Stomach (tissue), 9 donors: ENCODE data around the gene IGFN1. TPM values are rescaled to one million over a fixed set of nuclear protein-coding genes. Genes with fewer than 3 reads are reported as not detected.

Source experiments
- DNase-seq, 2 donors: peaks; one replicate each; pipeline versions ENCODE4 v3.0.0 to v3.0.0-alpha.2; 2013 to 2019
- H3K27ac ChIP-seq, 5 donors: fragments of 200-600 bp in 4 of 5; sonication (generic) in 4 of 5; one replicate each; pipeline ENCODE4 v1.5.1; 2013 to 2019; ENCODE audit warnings: mild to moderate bottlenecking in 1 of 5, moderate library complexity in 1 of 5
- H3K27me3 ChIP-seq, 3 donors: fragments of 200-600 bp; sonication (generic); one replicate each; pipeline ENCODE4 v1.5.1; 2017 to 2019; ENCODE audit warnings: mixed run types in 1 of 3
- H3K36me3 ChIP-seq, 4 donors: fragments of 200-600 bp; sonication (generic); 1 replicate in 3 of 4; 2 replicates in 1 of 4; pipeline ENCODE4 v1.5.1; 2016 to 2019
- H3K4me1 ChIP-seq, 4 donors: fragments of 200-600 bp; sonication (generic); one replicate each; pipeline ENCODE4 v1.5.1; 2016 to 2019
- H3K4me3 ChIP-seq, 4 donors: fragments of 200-600 bp; sonication (generic) in 3 of 4; one replicate each; pipeline ENCODE4 v1.5.1; 2016 to 2019; ENCODE audit warnings: mild to moderate bottlenecking in 1 of 4
- H3K9me3 ChIP-seq, 4 donors: fragments of 200-600 bp; sonication (generic); one replicate each; pipeline ENCODE4 v1.5.1; 2016 to 2019
- EP300 ChIP-seq: sonication (generic); formaldehyde crosslinking; IDR thresholded peaks from one replicate; pipeline ENCODE4 v1.6.1; 2017; ENCODE audit warnings: antibody characterized with exemption
- POLR2A ChIP-seq, 4 donors: fragments of 450-650 bp; IDR thresholded peaks; one replicate each; pipeline ENCODE4 v1.6.1; 2016; ENCODE audit warnings: antibody characterized with exemption in 4 of 4, control low read depth in 2 of 4, mild to moderate bottlenecking in 1 of 4, moderate library complexity in 1 of 4
- POLR2AphosphoS5 ChIP-seq, 3 donors: sonication (generic); formaldehyde crosslinking; IDR thresholded peaks; one replicate each; pipeline ENCODE4 v1.6.1; 2016; ENCODE audit warnings: antibody characterized with exemption in 3 of 3
- WGBS, 5 donors: extraction: QIAGEN DNeasy Blood & Tissue Kit in 3 of 5; methylation state at CpG; one replicate each; pipeline versions ENCODE4 v1.1.5 to v1.1.7; 2013 to 2018; 5-methylcytosine and 5-hydroxymethylcytosine counted together
- intact Hi-C: fragments of 100-400 bp; cut with DNase I; formaldehyde crosslinking; loops from one replicate; pipeline ENCODE4 v1.15.1; 2023; ENCODE audit warnings: low total_unique reads
- polyA plus RNA-seq, 3 donors: library from polyadenylated mRNA; stranded (reverse); fragments of 200-250 nt; gene quantifications; one replicate each; pipeline ENCODE4 v1.2.3, GENCODE V29; 2013
- total RNA-seq, 5 donors: library from RNA; depleted of rRNA; stranded (reverse); fragments of >200 nt; gene quantifications; one replicate each; pipeline versions ENCODE4 v1.1.0 to v1.2.3, GENCODE V29; 2014 to 2016
- TF ChIP-seq, protein P1 (sequence below), 7 experiments: fragments of 450-650 bp in 4 of 7; fragments of 200-600 bp in 3 of 7; sonication (generic) in 3 of 7; IDR thresholded peaks; one replicate each; pipeline ENCODE4 v1.5.1; 2016 to 2019; ENCODE audit warnings: antibody characterized with exemption in 7 of 7, control low read depth in 2 of 7, mild to moderate bottlenecking in 1 of 7
- donor health status: healthy with polysubstance abuse.
- donor health status: Bipolar disorder and iron deficiency.
- donor health status: healthy.

The IGFN1 gene
- total and polyA plus RNA-seq, 8 donors = under 0.01 to 0.55 (median 0.05) TPM; not detected in 3

DNA sequence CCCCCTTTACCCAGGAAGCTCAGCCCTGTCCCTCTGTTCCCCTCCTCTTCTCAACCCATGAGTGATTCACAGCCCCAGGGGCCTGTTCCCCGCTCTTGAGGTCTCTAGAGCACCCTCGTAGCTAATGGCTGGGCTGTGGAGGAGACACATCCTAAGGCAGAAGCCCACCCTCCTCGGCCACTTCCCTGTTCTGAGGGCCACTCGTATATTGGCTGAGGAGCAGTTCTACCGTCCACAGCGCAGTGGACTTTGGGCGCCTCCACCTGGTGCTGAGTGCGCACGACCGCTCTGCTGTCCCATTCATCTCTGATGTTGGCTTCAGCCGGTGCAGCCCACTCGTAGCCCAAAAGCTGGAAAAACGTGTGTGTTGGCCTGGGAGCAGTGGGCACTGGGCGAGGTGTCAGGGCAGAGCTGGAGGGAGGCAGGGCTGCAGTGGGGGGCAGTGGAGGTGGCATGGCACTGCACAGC is 68.2 kb downstream of the IGFN1 start:
- 79 to 93% (median 85%) methylated on average over 14 of the region's 14 CpGs for WGBS, 5 donors
- H3K27me3 ChIP-seq = peaks cover 8 to 54% (median 14%) of the 10 kb centered on the region in 3 donors
- DNase-seq = no peak
- no peak for TF ChIP-seq POLR2A (IDR thresholded peaks at IDR 0.05)
- no peak for TF ChIP-seq EP300
- TF ChIP-seq POLR2AphosphoS5 (IDR thresholded peaks at IDR 0.05) = no peak
- TF ChIP-seq, protein P1, sequence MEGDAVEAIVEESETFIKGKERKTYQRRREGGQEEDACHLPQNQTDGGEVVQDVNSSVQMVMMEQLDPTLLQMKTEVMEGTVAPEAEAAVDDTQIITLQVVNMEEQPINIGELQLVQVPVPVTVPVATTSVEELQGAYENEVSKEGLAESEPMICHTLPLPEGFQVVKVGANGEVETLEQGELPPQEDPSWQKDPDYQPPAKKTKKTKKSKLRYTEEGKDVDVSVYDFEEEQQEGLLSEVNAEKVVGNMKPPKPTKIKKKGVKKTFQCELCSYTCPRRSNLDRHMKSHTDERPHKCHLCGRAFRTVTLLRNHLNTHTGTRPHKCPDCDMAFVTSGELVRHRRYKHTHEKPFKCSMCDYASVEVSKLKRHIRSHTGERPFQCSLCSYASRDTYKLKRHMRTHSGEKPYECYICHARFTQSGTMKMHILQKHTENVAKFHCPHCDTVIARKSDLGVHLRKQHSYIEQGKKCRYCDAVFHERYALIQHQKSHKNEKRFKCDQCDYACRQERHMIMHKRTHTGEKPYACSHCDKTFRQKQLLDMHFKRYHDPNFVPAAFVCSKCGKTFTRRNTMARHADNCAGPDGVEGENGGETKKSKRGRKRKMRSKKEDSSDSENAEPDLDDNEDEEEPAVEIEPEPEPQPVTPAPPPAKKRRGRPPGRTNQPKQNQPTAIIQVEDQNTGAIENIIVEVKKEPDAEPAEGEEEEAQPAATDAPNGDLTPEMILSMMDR (IDR thresholded peaks at IDR 0.05) = no peak
- peaks cover 10 to 15% (median 12%) of the 10 kb centered on the region in 4 donors for H3K4me1 ChIP-seq
- intact Hi-C loops = no loop called here
- no peaks in the 10 kb centered on the region for H3K36me3 ChIP-seq
- H3K9me3 ChIP-seq = no peaks in the 10 kb centered on the region
- no peak overlapping the region for H3K27ac ChIP-seq
- no peak overlapping the region for H3K4me3 ChIP-seq

DNA sequence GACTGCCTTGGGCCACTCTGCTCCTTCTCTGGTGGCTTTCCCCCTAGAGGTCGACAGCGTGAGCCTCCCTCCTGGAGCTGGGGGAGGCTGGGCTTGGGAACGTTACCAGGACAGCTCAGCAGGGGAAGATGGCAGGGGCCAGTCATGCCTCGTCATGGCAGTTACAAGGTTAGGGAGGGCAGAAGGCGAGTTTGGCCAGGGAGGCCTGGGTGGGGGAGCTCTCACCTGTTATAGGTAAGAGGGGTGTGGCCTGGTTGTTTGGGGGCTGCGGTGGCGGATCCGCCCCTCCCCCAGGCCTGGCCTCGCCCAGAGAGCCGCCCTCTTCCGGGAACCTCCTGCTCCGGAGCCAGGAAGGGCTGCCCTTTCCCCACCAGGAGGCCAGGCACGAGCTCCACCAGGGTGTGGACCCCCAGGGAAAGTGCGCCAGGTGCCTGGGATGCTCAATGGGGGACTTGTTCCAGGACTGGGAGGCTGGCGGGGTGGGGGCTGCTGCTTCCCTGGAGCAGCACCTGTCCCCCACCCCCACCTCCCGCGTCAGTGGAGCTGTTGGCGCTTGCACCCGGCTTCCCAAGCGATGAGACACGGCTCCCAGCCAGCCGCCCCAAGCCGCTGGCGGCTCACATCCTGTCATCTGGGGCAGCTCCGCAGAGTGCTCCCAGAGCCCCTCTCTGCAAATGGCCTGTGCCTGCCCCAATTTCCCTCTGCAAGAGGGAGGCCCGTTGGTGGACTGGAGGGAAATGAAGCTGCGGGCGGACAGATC is 69.0 kb downstream of the IGFN1 start:
- Histone ChIP-seq H3K4me3 (peak overlapping the region in 3 of 4 donors; percentile 7 to 25 (median 21)), H3K27ac (no peak overlapping the region), H3K27me3 (peaks cover 8 to 58% (median 14%) of the 10 kb centered on the region in 3 donors), H3K36me3 (no peaks in the 10 kb centered on the region), H3K9me3 (no peaks in the 10 kb centered on the region), H3K4me1 (peaks cover 10 to 15% (median 12%) of the 10 kb centered on the region in 4 donors)
- DNase-seq = peak in 1 of 2 donors; percentile 71
- intact Hi-C loops = no loop called here
- 4 to 7% (median 5%) methylated on average over 10 to 28 of the region's 28 CpGs for WGBS, 5 donors
- TF ChIP-seq, protein P1 (IDR thresholded peaks at IDR 0.05) = no peak
- no peak for TF ChIP-seq POLR2A (IDR thresholded peaks at IDR 0.05)
- no peak for TF ChIP-seq POLR2AphosphoS5 (IDR thresholded peaks at IDR 0.05)
- no peak for TF ChIP-seq EP300

DNA sequence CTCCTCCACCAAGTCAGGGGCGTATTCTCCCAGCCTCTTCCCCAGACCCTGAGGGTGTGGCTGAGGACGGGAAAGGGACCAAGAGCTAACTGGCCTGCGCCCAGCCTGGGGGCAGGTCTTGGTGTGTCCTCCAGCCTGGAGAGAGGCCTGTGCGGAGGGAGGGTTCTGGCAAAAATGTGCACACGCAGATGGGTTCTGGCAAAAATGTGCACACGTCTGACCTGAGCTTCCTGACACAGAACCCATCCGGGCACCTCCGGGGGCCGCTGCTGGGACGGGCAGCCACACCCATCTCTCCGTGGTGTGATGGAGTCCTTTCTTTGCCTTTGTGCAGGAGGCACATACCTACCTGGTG is 69.6 kb downstream of the IGFN1 start:
- Histone ChIP-seq H3K36me3 (no peaks in the 10 kb centered on the region), H3K9me3 (no peaks in the 10 kb centered on the region), H3K4me1 (peaks cover 10 to 13% (median 10%) of the 10 kb centered on the region in 4 donors), H3K27me3 (peaks cover 8 to 55% (median 14%) of the 10 kb centered on the region in 3 donors), H3K27ac (no peak overlapping the region), H3K4me3 (peak overlapping the region in 2 of 4 donors; percentile 21 to 25)
- no peak for DNase-seq
- TF ChIP-seq EP300 (no peak), POLR2AphosphoS5 (IDR thresholded peaks at IDR 0.05) (no peak), POLR2A (IDR thresholded peaks at IDR 0.05) (no peak)
- TF ChIP-seq, protein P1 (IDR thresholded peaks at IDR 0.05) = no peak
- WGBS, 5 donors = 11 to 32% (median 13%) methylated on average over 10 to 11 of the region's 11 CpGs
- intact Hi-C loops = no loop called here

DNA sequence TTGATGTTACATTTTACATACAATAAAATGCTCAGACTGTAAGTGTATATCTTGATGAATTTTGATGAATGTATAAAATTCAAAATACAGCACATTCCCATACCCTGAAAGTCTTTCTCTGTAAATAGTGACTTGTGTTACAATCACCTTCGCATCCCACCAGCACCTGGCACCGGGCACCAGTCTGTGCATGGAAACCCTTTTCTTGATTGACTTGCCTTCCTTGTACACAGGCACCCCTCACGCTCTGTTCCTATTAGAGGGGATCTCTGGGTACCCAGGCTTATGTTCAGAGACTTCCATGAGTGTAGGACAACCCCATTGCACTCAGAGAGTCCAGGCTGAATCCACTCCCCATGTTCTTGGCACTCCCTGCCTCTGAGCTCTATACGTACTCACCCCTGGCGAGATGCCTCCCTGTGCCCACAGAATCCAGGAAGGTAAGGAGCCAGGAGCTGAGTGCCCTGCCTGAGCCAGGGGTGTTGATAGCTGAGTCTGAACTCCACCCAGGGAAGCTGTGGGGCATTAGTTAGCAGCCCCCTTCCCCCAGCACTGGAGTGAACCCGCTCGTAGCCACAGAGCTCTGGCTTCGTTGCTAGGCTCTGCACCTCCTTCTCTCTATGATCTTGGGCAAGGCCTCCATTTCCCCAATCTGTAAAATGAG is 70.2 kb downstream of the IGFN1 start:
- no peak overlapping the region for H3K4me3 ChIP-seq
- DNase-seq = no peak
- H3K4me1 ChIP-seq = peaks cover 10 to 13% (median 10%) of the 10 kb centered on the region in 4 donors
- H3K27me3 ChIP-seq = peaks cover 8 to 50% (median 14%) of the 10 kb centered on the region in 3 donors
- no peak for TF ChIP-seq EP300
- TF ChIP-seq, protein P1 (IDR thresholded peaks at IDR 0.05) = no peak
- no peak for TF ChIP-seq POLR2A (IDR thresholded peaks at IDR 0.05)
- TF ChIP-seq POLR2AphosphoS5 (IDR thresholded peaks at IDR 0.05) = no peak
- no peaks in the 10 kb centered on the region for H3K36me3 ChIP-seq
- WGBS, 5 donors = 79 to 92% (median 87%) methylated on average over 8 of the region's 8 CpGs
- intact Hi-C loops = no loop called here
- no peaks in the 10 kb centered on the region for H3K9me3 ChIP-seq
- no peak overlapping the region for H3K27ac ChIP-seq
